Stimulated activated memory B cell treated with anti-CD40 and anti-IgM and Interleukin-4, amounts not matched to agents 10 μg/mL and 1 μg/mL and 100 μg/mL, for 72 hours (primary cell): Measurements from ENCODE around the gene LGI1.

Experiments used
- ATAC-seq: fragments of 150-1000 bp; cut with Tn5 transposase; 2 replicates; pipeline ENCODE4 v1.10.0; 2021
- H3K27ac Mint-ChIP-seq: one replicate; pipeline ENCODE4 v1.8.0; 2022; ENCODE audit warnings: mild to moderate bottlenecking, mixed read lengths
- H3K27me3 Mint-ChIP-seq: one replicate; pipeline ENCODE4 v1.8.0; 2022; ENCODE audit warnings: mixed read lengths
- H3K36me3 Mint-ChIP-seq: one replicate; pipeline ENCODE4 v1.8.0; 2022; ENCODE audit warnings: mixed read lengths
- H3K4me1 Mint-ChIP-seq: one replicate; pipeline ENCODE4 v1.8.0; 2022; ENCODE audit warnings: mixed read lengths
- H3K4me3 Mint-ChIP-seq: one replicate; pipeline ENCODE4 v1.8.0; 2022; ENCODE audit warnings: mild to moderate bottlenecking, moderate library complexity, mixed read lengths
- H3K9me3 Mint-ChIP-seq: one replicate; pipeline ENCODE4 v1.8.0; 2022; ENCODE audit warnings: mixed read lengths

LGI1 gene

GRCh38 chr10:93767724-93768399 lies 10.1 kb downstream of the LGI1 start:
- no peak overlapping the region for H3K4me3 Mint-ChIP-seq

GRCh38 chr10:93768892-93769291 lies 11.2 kb downstream of the LGI1 start:
- H3K4me3 Mint-ChIP-seq: no peak overlapping the region
- H3K4me1 Mint-ChIP-seq: no peaks in the 10 kb centered on the region
- no peaks in the 10 kb centered on the region for H3K9me3 Mint-ChIP-seq
- peaks cover 8% of the 10 kb centered on the region for H3K27me3 Mint-ChIP-seq
- no peaks in the 10 kb centered on the region for H3K36me3 Mint-ChIP-seq
- no peak overlapping the region for H3K27ac Mint-ChIP-seq
- no peak for ATAC-seq

More at GRCh38 chr10:93767724-93768399, 10.1 kb downstream of the LGI1 start:
- Mint-ChIP-seq H3K36me3 (no peaks in the 10 kb centered on the region), H3K4me1 (peaks cover 4% of the 10 kb centered on the region), H3K27ac (no peak overlapping the region), H3K9me3 (no peaks in the 10 kb centered on the region), H3K27me3 (peaks cover 14% of the 10 kb centered on the region)
- ATAC-seq: no peak

GRCh38 chr10:93771354-93771753 lies 13.6 kb downstream of the LGI1 start:
- Mint-ChIP-seq H3K9me3 (no peaks in the 10 kb centered on the region), H3K4me1 (no peaks in the 10 kb centered on the region), H3K4me3 (no peak overlapping the region), H3K27me3 (peaks cover 29% of the 10 kb centered on the region), H3K27ac (no peak overlapping the region), H3K36me3 (no peaks in the 10 kb centered on the region)
- no peak for ATAC-seq

GRCh38 chr10:93773120-93773519 lies 15.4 kb downstream of the LGI1 start:
- Mint-ChIP-seq H3K27ac (no peak overlapping the region), H3K36me3 (no peaks in the 10 kb centered on the region), H3K27me3 (peaks cover 24% of the 10 kb centered on the region), H3K9me3 (no peaks in the 10 kb centered on the region), H3K4me3 (no peak overlapping the region), H3K4me1 (no peaks in the 10 kb centered on the region)
- ATAC-seq: no peak

GRCh38 chr10:93773705-93774104 lies 16.0 kb downstream of the LGI1 start:
- Mint-ChIP-seq H3K9me3 (no peaks in the 10 kb centered on the region), H3K36me3 (no peaks in the 10 kb centered on the region), H3K27me3 (peaks cover 21% of the 10 kb centered on the region), H3K27ac (no peak overlapping the region), H3K4me3 (no peak overlapping the region), H3K4me1 (no peaks in the 10 kb centered on the region)
- ATAC-seq: peak; percentile 16

GRCh38 chr10:93775356-93775755 lies 17.6 kb downstream of the LGI1 start:
- no peaks in the 10 kb centered on the region for H3K4me1 Mint-ChIP-seq
- no peak overlapping the region for H3K4me3 Mint-ChIP-seq
- peaks cover 38% of the 10 kb centered on the region for H3K27me3 Mint-ChIP-seq
- no peaks in the 10 kb centered on the region for H3K9me3 Mint-ChIP-seq
- ATAC-seq: no peak
- no peak overlapping the region for H3K27ac Mint-ChIP-seq
- no peaks in the 10 kb centered on the region for H3K36me3 Mint-ChIP-seq

- no peaks in the 10 kb centered on the region for H3K9me3 Mint-ChIP-seq
- ATAC-seq: no peak
- H3K4me1 Mint-ChIP-seq: no peaks in the 10 kb centered on the region
- no peak overlapping the region for H3K4me3 Mint-ChIP-seq
- no peaks in the 10 kb centered on the region for H3K36me3 Mint-ChIP-seq
- H3K27ac Mint-ChIP-seq: no peak overlapping the region
- H3K27me3 Mint-ChIP-seq: peaks cover 39% of the 10 kb centered on the region
Measured at GRCh38 chr10:93777092-93777491, 19.4 kb downstream of the LGI1 start.

- Mint-ChIP-seq H3K4me3 (no peak overlapping the region), H3K4me1 (no peaks in the 10 kb centered on the region), H3K9me3 (no peaks in the 10 kb centered on the region), H3K27me3 (peaks cover 31% of the 10 kb centered on the region), H3K36me3 (no peaks in the 10 kb centered on the region), H3K27ac (no peak overlapping the region)
- ATAC-seq: no peak
Measured at GRCh38 chr10:93784059-93784458, 26.3 kb downstream of the LGI1 start.

- no peaks in the 10 kb centered on the region for H3K9me3 Mint-ChIP-seq
- no peaks in the 10 kb centered on the region for H3K36me3 Mint-ChIP-seq
- H3K4me1 Mint-ChIP-seq: no peaks in the 10 kb centered on the region
- H3K27ac Mint-ChIP-seq: no peak overlapping the region
- ATAC-seq: no peak
- peaks cover 25% of the 10 kb centered on the region for H3K27me3 Mint-ChIP-seq
- H3K4me3 Mint-ChIP-seq: no peak overlapping the region
Measured at GRCh38 chr10:93788413-93789208, 30.9 kb downstream of the LGI1 start.

GRCh38 chr10:93790439-93790838 lies 32.7 kb downstream of the LGI1 start:
- Mint-ChIP-seq H3K4me3 (no peak overlapping the region), H3K9me3 (no peaks in the 10 kb centered on the region), H3K27me3 (peaks cover 25% of the 10 kb centered on the region), H3K36me3 (no peaks in the 10 kb centered on the region), H3K27ac (no peak overlapping the region), H3K4me1 (no peaks in the 10 kb centered on the region)
- no peak for ATAC-seq

- no peak for ATAC-seq
- Mint-ChIP-seq H3K36me3 (no peaks in the 10 kb centered on the region), H3K4me3 (no peak overlapping the region), H3K27me3 (peaks cover 2% of the 10 kb centered on the region), H3K4me1 (no peaks in the 10 kb centered on the region), H3K27ac (no peak overlapping the region), H3K9me3 (no peaks in the 10 kb centered on the region)
Measured at GRCh38 chr10:93796167-93796566, 38.4 kb downstream of the LGI1 start.

- H3K27me3 Mint-ChIP-seq: peaks cover 16% of the 10 kb centered on the region
- no peaks in the 10 kb centered on the region for H3K9me3 Mint-ChIP-seq
- no peak overlapping the region for H3K27ac Mint-ChIP-seq
- H3K4me1 Mint-ChIP-seq: no peaks in the 10 kb centered on the region
- H3K36me3 Mint-ChIP-seq: no peaks in the 10 kb centered on the region
- no peak for ATAC-seq
- H3K4me3 Mint-ChIP-seq: no peak overlapping the region
Measured at GRCh38 chr10:93797825-93798224, 40.1 kb downstream of the LGI1 start.

- H3K27ac Mint-ChIP-seq: no peak overlapping the region
- H3K36me3 Mint-ChIP-seq: no peaks in the 10 kb centered on the region
- no peaks in the 10 kb centered on the region for H3K9me3 Mint-ChIP-seq
- H3K4me1 Mint-ChIP-seq: no peaks in the 10 kb centered on the region
- H3K27me3 Mint-ChIP-seq: peaks cover 25% of the 10 kb centered on the region
- peak; percentile 45 for ATAC-seq
- H3K4me3 Mint-ChIP-seq: no peak overlapping the region
Measured at GRCh38 chr10:93799155-93799708, 41.5 kb downstream of the LGI1 start.

- ATAC-seq: no peak
- Mint-ChIP-seq H3K27ac (no peak overlapping the region), H3K9me3 (no peaks in the 10 kb centered on the region), H3K27me3 (peaks cover 34% of the 10 kb centered on the region), H3K36me3 (no peaks in the 10 kb centered on the region), H3K4me1 (no peaks in the 10 kb centered on the region), H3K4me3 (no peak overlapping the region)
Measured at GRCh38 chr10:93804200-93804599, 46.5 kb downstream of the LGI1 start.

- peaks cover 31% of the 10 kb centered on the region for H3K27me3 Mint-ChIP-seq
- no peak for ATAC-seq
- H3K27ac Mint-ChIP-seq: no peak overlapping the region
- no peaks in the 10 kb centered on the region for H3K36me3 Mint-ChIP-seq
- H3K9me3 Mint-ChIP-seq: no peaks in the 10 kb centered on the region
- H3K4me1 Mint-ChIP-seq: no peaks in the 10 kb centered on the region
- no peak overlapping the region for H3K4me3 Mint-ChIP-seq
Measured at GRCh38 chr10:93806903-93807302, 49.2 kb downstream of the LGI1 start.

GRCh38 chr10:93807371-93807770 lies 49.6 kb downstream of the LGI1 start:
- no peak for ATAC-seq
- Mint-ChIP-seq H3K9me3 (no peaks in the 10 kb centered on the region), H3K4me1 (no peaks in the 10 kb centered on the region), H3K36me3 (no peaks in the 10 kb centered on the region), H3K4me3 (no peak overlapping the region), H3K27ac (no peak overlapping the region), H3K27me3 (peaks cover 26% of the 10 kb centered on the region)
